Spinal cord (tissue), 10 donors: ENCODE data around the gene NUDT14. TPM values are rescaled to one million over a fixed set of nuclear protein-coding genes. Genes with fewer than 3 reads are reported as not detected.

ENCODE experiments used
- DNase-seq, 6 donors: peaks; one replicate each; pipeline versions ENCODE4 v3.0.0 to v3.0.0-alpha.2; 2013 to 2015; ENCODE audit warnings: low spot score in 6 of 6, low read depth in 4 of 6
- H3K27ac ChIP-seq: one replicate; pipeline ENCODE4 v1.5.1; 2013; ENCODE audit warnings: low read depth, low read length, control low read depth
- H3K27me3 ChIP-seq: one replicate; pipeline ENCODE4 v1.6.1; 2013; ENCODE audit warnings: low read length; ENCODE audit not compliant: control insufficient read depth, insufficient read depth
- H3K36me3 ChIP-seq: one replicate; pipeline ENCODE4 v1.6.1; 2013; ENCODE audit warnings: low read length; ENCODE audit not compliant: control insufficient read depth, insufficient read depth
- H3K4me1 ChIP-seq: one replicate; pipeline ENCODE4 v1.6.1; 2013; ENCODE audit warnings: low read length; ENCODE audit not compliant: control insufficient read depth, insufficient read depth
- H3K4me3 ChIP-seq: one replicate; pipeline ENCODE4 v1.5.1; 2013; ENCODE audit warnings: low read depth, low read length, control low read depth
- H3K9me3 ChIP-seq: one replicate; pipeline ENCODE4 v1.6.1; 2013; ENCODE audit warnings: low read length; ENCODE audit not compliant: control insufficient read depth, insufficient read depth
- WGBS: methylation state at CpG from one replicate; pipeline ENCODE4 v1.1.5; 2013; ENCODE audit warnings: missing lambda C conversion rate; ENCODE audit not compliant: insufficient coverage; 5-methylcytosine and 5-hydroxymethylcytosine counted together
- polyA plus RNA-seq, 2 donors: library from polyadenylated mRNA; unstranded; fragments of 120-200 nt; gene quantifications; one replicate each; pipeline ENCODE4 v1.2.1, GENCODE V29; 2013; ENCODE audit not compliant: insufficient read length in 2 of 2
- total RNA-seq, 2 donors: library from RNA; depleted of rRNA in 1 of 2; stranded (reverse); fragments of 120-200 nt in 1 of 2; fragments of >200 nt in 1 of 2; gene quantifications; one replicate each; pipeline versions ENCODE4 v1.2.3 to v1.2.4, GENCODE V29; 2013 to 2014
- donor health status: healthy.

The NUDT14 gene
- total and polyA plus RNA-seq, 4 donors: 10.3 to 55.0 (median 36.0) TPM

DNA sequence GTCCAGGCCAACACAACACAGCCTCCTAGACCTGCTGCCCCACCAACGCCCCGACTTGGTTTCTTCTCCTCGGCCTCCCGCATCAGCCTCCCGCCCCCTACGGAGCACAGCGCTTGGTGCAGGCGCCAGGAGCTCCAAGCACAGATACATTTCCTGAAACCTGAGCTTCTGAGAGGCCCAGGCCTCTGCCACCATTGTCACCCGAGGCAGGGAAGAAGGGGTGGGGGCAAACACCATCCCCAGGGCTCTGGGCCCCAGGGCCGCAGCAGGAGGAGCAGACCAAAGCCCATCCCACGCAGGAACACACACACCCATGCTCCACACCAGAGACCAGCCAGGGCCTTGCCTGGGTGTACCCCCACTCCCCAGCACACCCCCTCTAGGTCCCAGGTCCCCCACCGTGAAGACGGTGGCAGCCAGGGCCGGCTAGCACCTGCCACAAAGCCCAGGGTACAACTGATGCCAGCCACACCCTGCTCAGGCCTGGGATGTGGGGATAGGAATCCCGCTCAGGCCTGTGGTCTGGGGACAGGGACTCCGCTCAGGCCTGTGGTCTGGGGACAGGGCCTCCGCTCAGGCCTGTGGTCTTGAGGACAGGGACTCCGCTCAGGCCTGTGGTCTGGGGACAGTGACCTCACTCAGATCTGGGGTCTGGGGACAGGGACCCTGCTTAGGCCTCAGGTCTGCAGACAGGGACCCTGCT is 17.9 kb downstream of the NUDT14 start:
- Histone ChIP-seq H3K36me3 (peaks cover 65% of the 10 kb centered on the region), H3K27ac (no peak overlapping the region), H3K4me1 (peaks cover 35% of the 10 kb centered on the region), H3K27me3 (peaks cover 4% of the 10 kb centered on the region), H3K4me3 (no peak overlapping the region), H3K9me3 (no peaks in the 10 kb centered on the region)
- no peak for DNase-seq
- 83% methylated on average over 9 of the region's 18 CpGs for WGBS

DNA sequence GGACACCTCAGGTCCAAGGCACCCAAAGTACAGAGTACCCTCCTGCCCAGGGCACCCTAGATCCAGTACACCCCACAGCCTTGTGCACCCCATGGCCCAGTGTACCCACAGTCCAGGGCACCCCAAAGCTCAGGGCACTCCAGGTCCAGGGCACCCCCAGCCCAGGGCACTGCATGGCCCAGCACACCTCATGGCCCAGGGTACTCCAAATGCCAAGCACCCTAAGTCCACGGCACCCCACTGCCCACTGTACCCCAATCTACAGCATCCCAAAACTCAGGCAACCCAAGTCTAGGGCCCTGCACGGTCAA is 18.5 kb downstream of the NUDT14 start:
- Histone ChIP-seq H3K27ac (no peak overlapping the region), H3K4me3 (no peak overlapping the region), H3K27me3 (peaks cover 4% of the 10 kb centered on the region), H3K36me3 (peaks cover 71% of the 10 kb centered on the region), H3K9me3 (no peaks in the 10 kb centered on the region), H3K4me1 (peaks cover 35% of the 10 kb centered on the region)
- no peak for DNase-seq
- 100% methylated on average over 2 of the region's 2 CpGs for WGBS

DNA sequence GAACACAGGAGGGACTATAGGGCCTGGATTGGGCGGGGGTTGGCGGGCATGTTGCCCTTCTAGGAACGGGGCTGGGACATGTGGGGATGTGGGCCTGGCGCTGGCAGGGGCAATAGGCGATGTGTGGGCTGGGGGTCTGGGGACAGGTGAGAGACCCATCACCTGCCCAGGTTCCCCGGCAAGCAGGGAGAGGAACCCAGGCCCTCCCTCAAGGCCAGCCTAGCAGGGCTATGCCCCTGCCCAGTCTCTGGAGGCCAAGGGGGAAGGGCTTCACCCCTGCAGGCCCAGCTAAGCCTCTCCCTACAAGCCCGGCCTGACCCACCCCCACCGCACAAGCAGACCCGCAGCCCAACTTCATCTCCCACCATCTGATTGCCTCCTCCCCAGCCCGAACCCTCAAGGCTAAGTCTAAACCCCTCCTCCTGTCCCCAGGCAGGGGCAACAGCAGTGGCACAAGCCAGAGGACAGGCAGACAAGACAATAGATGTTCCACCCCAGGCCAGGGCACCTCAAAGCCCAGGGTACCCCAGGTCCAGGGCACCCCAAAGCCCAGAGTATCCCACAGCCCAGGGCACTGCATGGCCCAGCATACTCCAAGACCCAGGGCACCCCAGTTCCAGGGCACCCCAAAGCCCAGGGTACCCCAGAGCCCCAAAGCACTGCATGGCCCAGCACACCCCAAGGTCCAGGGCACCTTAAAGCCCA is 19.0 kb downstream of the NUDT14 start:
- peaks cover 35% of the 10 kb centered on the region for H3K4me1 ChIP-seq
- H3K36me3 ChIP-seq: peaks cover 74% of the 10 kb centered on the region
- WGBS: 82% methylated on average over 6 of the region's 10 CpGs
- H3K27me3 ChIP-seq: peaks cover 3% of the 10 kb centered on the region
- H3K9me3 ChIP-seq: no peaks in the 10 kb centered on the region
- no peak overlapping the region for H3K27ac ChIP-seq
- H3K4me3 ChIP-seq: no peak overlapping the region
- DNase-seq: peak in 2 of 6 donors; percentile 16 to 44

DNA sequence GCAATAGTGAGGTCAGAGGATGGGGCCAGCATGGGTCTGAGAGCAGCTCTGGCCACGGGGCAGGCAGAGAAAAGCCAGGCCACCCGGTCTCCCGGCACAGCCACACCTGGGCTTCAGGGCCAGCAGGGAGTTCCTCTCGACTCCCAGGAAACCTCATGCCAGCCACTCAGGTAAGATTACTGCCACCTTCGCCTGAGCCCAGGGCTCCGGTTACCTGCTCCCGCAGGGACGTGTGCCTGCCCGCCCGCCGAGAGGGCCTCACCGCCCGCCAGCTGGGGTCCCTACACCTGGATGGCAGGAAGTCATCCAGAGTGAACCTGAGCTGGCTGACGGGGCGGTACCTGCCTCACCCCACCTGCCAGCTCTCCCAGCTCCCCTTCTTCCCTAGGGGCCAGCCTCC is 19.8 kb downstream of the NUDT14 start:
- WGBS: 79% methylated on average over 15 of the region's 15 CpGs
- Histone ChIP-seq H3K27me3 (no peaks in the 10 kb centered on the region), H3K4me1 (peaks cover 27% of the 10 kb centered on the region), H3K36me3 (peaks cover 75% of the 10 kb centered on the region), H3K27ac (no peak overlapping the region), H3K9me3 (no peaks in the 10 kb centered on the region), H3K4me3 (no peak overlapping the region)
- no peak for DNase-seq

DNA sequence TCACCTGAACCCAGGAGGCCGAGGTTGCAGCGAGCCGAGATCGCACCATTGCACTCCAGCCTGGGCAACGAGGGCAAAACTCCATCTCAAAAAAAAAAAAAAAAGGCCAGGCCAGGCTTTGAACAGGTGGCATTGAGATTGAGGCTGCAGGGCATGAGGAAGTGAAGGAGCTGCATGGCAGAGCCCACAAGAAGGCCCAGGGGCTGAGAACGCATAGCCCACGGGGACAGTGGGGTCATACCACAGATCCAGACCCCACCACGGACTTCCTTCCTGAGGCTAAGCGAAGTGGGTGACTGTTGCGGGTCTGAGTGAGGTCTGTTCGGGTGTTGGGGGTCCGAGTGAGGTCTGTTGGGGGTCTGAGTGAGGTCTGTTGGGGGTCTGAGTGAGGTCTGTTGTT is 20.3 kb downstream of the NUDT14 start:
- 82% methylated on average over 10 of the region's 12 CpGs for WGBS
- Histone ChIP-seq H3K36me3 (peaks cover 75% of the 10 kb centered on the region), H3K27me3 (no peaks in the 10 kb centered on the region), H3K4me3 (no peak overlapping the region), H3K27ac (no peak overlapping the region), H3K9me3 (no peaks in the 10 kb centered on the region), H3K4me1 (peaks cover 21% of the 10 kb centered on the region)
- DNase-seq: no peak

DNA sequence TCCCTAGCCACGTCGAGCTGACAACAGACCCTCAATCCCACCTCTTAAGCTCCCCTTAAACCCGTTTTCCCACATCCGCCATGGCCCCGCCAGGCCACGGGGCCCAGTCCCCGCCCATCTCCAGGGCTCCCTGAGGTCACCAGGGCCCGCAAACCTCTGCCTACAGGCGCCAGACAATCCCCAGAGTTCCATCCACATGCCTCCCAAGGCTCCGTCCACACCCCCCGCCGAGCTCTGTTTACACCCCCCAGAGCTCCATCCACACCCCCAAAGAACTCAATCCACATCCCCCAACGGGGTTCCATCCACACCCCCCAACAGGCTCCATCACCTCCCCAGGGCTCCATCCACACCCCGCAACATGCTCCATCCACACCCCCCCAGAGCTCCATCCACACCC is 21.8 kb downstream of the NUDT14 start:
- H3K4me3 ChIP-seq: no peak overlapping the region
- H3K36me3 ChIP-seq: peaks cover 75% of the 10 kb centered on the region
- H3K27me3 ChIP-seq: no peaks in the 10 kb centered on the region
- no peak for DNase-seq
- no peaks in the 10 kb centered on the region for H3K9me3 ChIP-seq
- no peak overlapping the region for H3K27ac ChIP-seq
- peaks cover 11% of the 10 kb centered on the region for H3K4me1 ChIP-seq
- WGBS: 71% methylated on average over 10 of the region's 14 CpGs

DNA sequence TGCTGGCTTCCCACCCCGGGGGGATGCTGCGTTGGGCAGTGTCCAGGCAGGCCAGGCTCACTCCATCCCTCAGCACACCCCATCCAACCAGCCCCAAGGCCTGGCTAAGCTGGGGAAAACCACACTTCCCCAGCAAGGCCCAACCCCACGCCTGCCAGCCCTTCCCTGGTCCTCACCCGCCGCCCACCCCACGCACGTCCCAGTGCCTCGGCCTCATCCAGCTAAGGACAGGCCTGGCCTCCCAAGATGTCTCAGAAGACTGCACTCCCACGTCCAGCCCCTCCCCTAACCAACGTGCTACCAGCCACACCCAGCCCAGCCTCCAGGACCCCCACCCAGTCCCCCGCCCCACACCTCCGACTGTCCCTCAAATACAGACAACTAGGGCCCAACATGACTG is 22.3 kb downstream of the NUDT14 start:
- no peak for DNase-seq
- 76% methylated on average over 11 of the region's 12 CpGs for WGBS

DNA sequence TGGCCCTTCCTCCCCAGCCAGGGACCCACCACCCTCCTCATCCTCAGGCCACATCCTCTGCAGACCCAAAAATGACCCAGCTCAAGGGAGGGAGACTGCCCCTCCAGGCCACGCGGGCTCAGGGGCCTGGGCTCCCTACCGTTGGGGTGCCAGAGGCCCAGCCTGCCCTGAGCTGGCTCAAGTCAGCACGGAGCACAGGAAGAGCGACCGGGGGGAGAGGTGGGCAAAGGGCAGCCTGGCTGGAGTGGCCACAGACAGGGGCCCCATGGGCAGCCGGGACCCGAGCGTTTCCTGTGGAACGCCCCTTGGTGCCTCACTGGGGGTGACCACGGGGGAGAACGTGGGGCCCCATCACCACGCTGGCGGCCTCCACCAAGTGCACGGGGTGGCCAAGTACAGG is 23.2 kb downstream of the NUDT14 start:
- 86% methylated on average over 15 of the region's 15 CpGs for WGBS
- DNase-seq: no peak
- Histone ChIP-seq H3K4me1 (peaks cover 4% of the 10 kb centered on the region), H3K9me3 (no peaks in the 10 kb centered on the region), H3K4me3 (no peak overlapping the region), H3K36me3 (peaks cover 76% of the 10 kb centered on the region), H3K27me3 (no peaks in the 10 kb centered on the region), H3K27ac (no peak overlapping the region)

More for the DNA sequence above, 22.3 kb downstream of the NUDT14 start:
- H3K4me3 ChIP-seq: no peak overlapping the region
- no peak overlapping the region for H3K27ac ChIP-seq
- no peaks in the 10 kb centered on the region for H3K27me3 ChIP-seq
- peaks cover 75% of the 10 kb centered on the region for H3K36me3 ChIP-seq
- H3K4me1 ChIP-seq: peaks cover 10% of the 10 kb centered on the region
- H3K9me3 ChIP-seq: no peaks in the 10 kb centered on the region

DNA sequence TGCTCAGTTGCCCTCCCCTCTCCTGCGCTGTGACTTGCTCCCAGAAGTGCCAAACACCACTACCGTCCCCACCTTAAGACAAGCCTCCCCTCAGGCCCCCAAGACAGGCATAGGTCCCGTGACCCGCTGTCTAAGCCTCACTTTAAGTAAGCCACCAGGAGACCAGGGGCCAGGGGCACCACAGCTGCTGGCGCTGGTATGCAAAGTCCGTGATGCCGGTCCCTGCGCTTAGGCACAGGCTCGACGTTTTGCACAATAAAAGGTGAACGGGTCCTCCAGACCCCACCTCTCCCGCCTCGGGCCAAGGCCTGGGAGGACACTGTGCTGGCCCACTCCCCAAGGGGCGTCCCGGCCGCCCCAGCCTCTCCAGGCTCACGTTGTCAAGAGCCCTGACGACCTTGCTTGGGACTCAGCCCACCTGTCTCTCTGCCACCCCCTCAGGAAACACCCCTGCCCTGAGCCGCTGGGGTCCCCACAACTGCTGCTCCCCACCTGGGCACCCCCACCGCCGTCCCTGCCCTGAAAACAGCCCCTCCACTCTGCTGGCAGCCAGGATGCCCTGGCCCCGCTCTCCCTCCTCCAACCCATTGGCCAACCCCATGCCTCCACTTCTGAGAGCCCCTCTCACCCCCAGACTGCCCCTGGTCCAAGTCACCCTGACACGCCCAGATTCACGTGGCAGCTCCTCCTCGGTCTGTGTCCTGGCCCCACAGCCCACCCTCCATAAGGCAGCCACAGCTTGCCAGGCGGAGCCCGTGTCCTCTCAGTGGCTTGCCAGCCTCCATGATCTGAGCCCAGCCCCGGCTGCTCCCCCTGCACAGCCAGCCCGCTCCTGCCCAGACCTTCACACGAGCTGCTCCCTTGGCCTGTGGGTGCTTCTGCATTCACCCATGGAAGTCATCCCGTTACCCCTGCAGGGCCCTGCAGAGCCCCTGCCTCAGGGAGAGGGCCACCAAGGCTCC is 24.4 kb downstream of the NUDT14 start:
- no peak for DNase-seq
- no peak overlapping the region for H3K4me3 ChIP-seq
- no peaks in the 10 kb centered on the region for H3K9me3 ChIP-seq
- H3K36me3 ChIP-seq: peaks cover 78% of the 10 kb centered on the region
- H3K27me3 ChIP-seq: no peaks in the 10 kb centered on the region
- no peaks in the 10 kb centered on the region for H3K4me1 ChIP-seq
- H3K27ac ChIP-seq: no peak overlapping the region
- 69% methylated on average over 31 of the region's 31 CpGs for WGBS
